DMS79 treated with DMSO at 0.1 percent for 48 hours (cell line): ENCODE measurements around the gene TREX2.

ENCODE experiments used
- DNase-seq: peaks from one replicate; lab custom pipeline; 2025; lab: John Stamatoyannopoulos, UW

Gene TREX2

GRCh38 chrX:153434801-153435200, 11.1 kb downstream of the TREX2 start:
- DNase-seq: no peak

- DNase-seq: no peak
These were observed 12.0 kb downstream of the TREX2 start for GRCh38 chrX:153433781-153434285.

- no peak for DNase-seq
These were observed 12.6 kb downstream of the TREX2 start for GRCh38 chrX:153433161-153433680.

GRCh38 chrX:153430796-153431195, 15.1 kb downstream of the TREX2 start:
- no peak for DNase-seq

- no peak for DNase-seq
These were observed 19.7 kb downstream of the TREX2 start for GRCh38 chrX:153426204-153426603.

GRCh38 chrX:153423652-153424051, 22.2 kb downstream of the TREX2 start:
- DNase-seq: no peak

GRCh38 chrX:153421856-153422255, 24.0 kb downstream of the TREX2 start:
- DNase-seq: no peak

GRCh38 chrX:153420851-153421599, 24.8 kb downstream of the TREX2 start:
- no peak for DNase-seq

GRCh38 chrX:153417637-153418036, 28.2 kb downstream of the TREX2 start:
- DNase-seq: no peak

- DNase-seq: no peak
These were observed 28.9 kb downstream of the TREX2 start for GRCh38 chrX:153416781-153417450.

- no peak for DNase-seq
These were observed 30.9 kb downstream of the TREX2 start for GRCh38 chrX:153414856-153415510.

- no peak for DNase-seq
These were observed 32.1 kb downstream of the TREX2 start for GRCh38 chrX:153413731-153414130.

- peak; percentile 16 for DNase-seq
These were observed 32.8 kb downstream of the TREX2 start for GRCh38 chrX:153412746-153413720.

GRCh38 chrX:153411988-153412574, 33.8 kb downstream of the TREX2 start:
- DNase-seq: peak; percentile 26

- no peak for DNase-seq
These were observed 34.4 kb downstream of the TREX2 start, which contains the start of gene ZFP92 for GRCh38 chrX:153411255-153411987. ZFP92 (plus strand) TSS chrX:153411472; CDS start chrX:153418323, 6,851 bp downstream.

GRCh38 chrX:153410888-153411254, 35.0 kb downstream of the TREX2 start:
- DNase-seq: no peak

GRCh38 chrX:153410373-153410772, 35.5 kb downstream of the TREX2 start:
- no peak for DNase-seq

GRCh38 chrX:153409414-153410101, 36.3 kb downstream of the TREX2 start:
- no peak for DNase-seq

- DNase-seq: no peak
These were observed 36.9 kb downstream of the TREX2 start for GRCh38 chrX:153408871-153409351.
